H9 (cell line): Measurements from ENCODE around the gene ITGB3. TPM values are rescaled to one million over a fixed set of nuclear protein-coding genes. Genes with fewer than 3 reads are reported as not detected.

Experiments
- DNase-seq: peaks from one replicate; pipeline ENCODE4 v3.0.0-alpha.2; 2017
- H2AFZ ChIP-seq: one replicate; pipeline ENCODE4 v1.6.1; 2013; ENCODE audit warnings: mild to moderate bottlenecking, low read length, control low read depth, moderate library complexity
- H2AK5ac ChIP-seq: 2 replicates; pipeline ENCODE4 v1.6.1; 2013; ENCODE audit warnings: low read length, control low read depth, mixed read lengths; ENCODE audit not compliant: insufficient read length
- H2BK120ac ChIP-seq: one replicate; pipeline ENCODE4 v1.6.1; 2013; ENCODE audit warnings: low read depth, mild to moderate bottlenecking, low read length, control low read depth, inconsistent platforms; ENCODE audit not compliant: poor library complexity, severe bottlenecking
- H2BK12ac ChIP-seq: 2 replicates; pipeline ENCODE4 v1.6.1; 2013; ENCODE audit warnings: low read length, control low read depth, mixed read lengths, low read depth; ENCODE audit not compliant: insufficient read length
- H2BK15ac ChIP-seq: 2 replicates; pipeline ENCODE4 v1.6.1; 2013; ENCODE audit warnings: low read depth, low read length, control low read depth
- H2BK20ac ChIP-seq: one replicate; pipeline ENCODE4 v1.6.1; 2013; ENCODE audit warnings: low read depth, mild to moderate bottlenecking, low read length, control low read depth, inconsistent platforms; ENCODE audit not compliant: poor library complexity, severe bottlenecking
- H2BK5ac ChIP-seq: 2 replicates; pipeline ENCODE4 v1.6.1; 2013; ENCODE audit warnings: low read length, control low read depth, mixed read lengths; ENCODE audit not compliant: insufficient read length
- H3K14ac ChIP-seq: 2 replicates; pipeline ENCODE4 v1.6.1; 2013; ENCODE audit warnings: low read length, control low read depth; ENCODE audit not compliant: insufficient read depth
- H3K18ac ChIP-seq: 2 replicates; pipeline ENCODE4 v1.6.1; 2013; ENCODE audit warnings: low read depth, mild to moderate bottlenecking, mixed read lengths, low read length, control low read depth; ENCODE audit not compliant: insufficient read length
- H3K23ac ChIP-seq: 2 replicates; pipeline ENCODE4 v1.6.1; 2013; ENCODE audit warnings: low read length, control low read depth, mixed read lengths, low read depth; ENCODE audit not compliant: insufficient read length
- H3K23me2 ChIP-seq: 2 replicates; pipeline ENCODE4 v1.6.1; 2013; ENCODE audit warnings: low read depth, mild to moderate bottlenecking, mixed read lengths, low read length, control low read depth; ENCODE audit not compliant: insufficient read length, poor library complexity, severe bottlenecking
- H3K27ac ChIP-seq: 2 replicates; pipeline ENCODE4 v1.5.1; 2013; ENCODE audit warnings: low read length, control low read depth, mixed read lengths, low read depth; ENCODE audit not compliant: insufficient read length
- H3K27me3 ChIP-seq: 2 replicates; pipeline ENCODE4 v1.6.1; 2013; ENCODE audit warnings: low read length, control low read depth, inconsistent platforms; ENCODE audit not compliant: insufficient read depth
- H3K4ac ChIP-seq: 2 replicates; pipeline ENCODE4 v1.6.1; 2013; ENCODE audit warnings: low read depth, mild to moderate bottlenecking, control low read depth, inconsistent platforms, low read length, moderate library complexity
- H3K4me1 ChIP-seq: 2 replicates; pipeline ENCODE4 v1.6.1; 2013; ENCODE audit warnings: low read length, control low read depth, inconsistent platforms; ENCODE audit not compliant: insufficient read depth
- H3K4me2 ChIP-seq: 2 replicates; pipeline ENCODE4 v1.6.1; 2013; ENCODE audit warnings: low read length, control low read depth, mixed read lengths; ENCODE audit not compliant: insufficient read length, insufficient read depth
- H3K56ac ChIP-seq: 2 replicates; pipeline ENCODE4 v1.6.1; 2013; ENCODE audit warnings: low read depth, mild to moderate bottlenecking, mixed read lengths, low read length, control low read depth; ENCODE audit not compliant: insufficient read length
- H3K79me1 ChIP-seq: 2 replicates; pipeline ENCODE4 v1.6.1; 2013; ENCODE audit warnings: low read depth, mild to moderate bottlenecking, moderate library complexity, low read length, control low read depth, inconsistent platforms; ENCODE audit not compliant: insufficient read depth, poor library complexity, severe bottlenecking
- H3K79me2 ChIP-seq: 2 replicates; pipeline ENCODE4 v1.6.1; 2013; ENCODE audit warnings: low read length, control low read depth, inconsistent platforms; ENCODE audit not compliant: insufficient read depth
- H3K9ac ChIP-seq: 2 replicates; pipeline ENCODE4 v1.6.1; 2013; ENCODE audit warnings: low read length, control low read depth, mixed read lengths; ENCODE audit not compliant: insufficient read length; ENCODE audit errors: extremely low read depth
- H3K9me3 ChIP-seq: one replicate; pipeline ENCODE4 v1.6.1; 2013; ENCODE audit warnings: low read depth, low read length, inconsistent platforms; ENCODE audit not compliant: control insufficient read depth
- H3T11ph ChIP-seq: one replicate; pipeline ENCODE4 v1.6.1; 2013; ENCODE audit warnings: mild to moderate bottlenecking, low read length, control low read depth, inconsistent platforms
- H4K20me1 ChIP-seq: one replicate; pipeline ENCODE4 v1.6.1; 2013; ENCODE audit not compliant: control insufficient read depth, insufficient read length, insufficient read depth
- H4K5ac ChIP-seq: 2 replicates; pipeline ENCODE4 v1.6.1; 2013; ENCODE audit warnings: low read depth, mild to moderate bottlenecking, mixed read lengths, low read length, control low read depth; ENCODE audit not compliant: insufficient read length
- H4K8ac ChIP-seq: replicated peaks from 2 replicates; pipeline ENCODE4 v1.6.1; 2013; ENCODE audit warnings: low read length, control low read depth, mixed read lengths, low read depth; ENCODE audit not compliant: insufficient read length
- H4K91ac ChIP-seq: 2 replicates; pipeline ENCODE4 v1.6.1; 2013; ENCODE audit warnings: low read depth, mild to moderate bottlenecking, moderate library complexity, mixed read lengths, low read length, control low read depth; ENCODE audit not compliant: insufficient read length
- H3K27ac Mint-ChIP-seq, 3 experiments: 2 replicates in 2 of 3; 3 replicates in 1 of 3; pipeline ENCODE4 v1.8.0; 2020 to 2021; ENCODE audit warnings: mixed read lengths in 3 of 3, mild to moderate bottlenecking in 1 of 3, moderate library complexity in 1 of 3
- H3K27me3 Mint-ChIP-seq: 2 replicates; pipeline ENCODE4 v1.8.0; 2021; ENCODE audit warnings: low read depth, mild to moderate bottlenecking, moderate library complexity, mixed read lengths
- H3K36me3 Mint-ChIP-seq, 3 experiments: 2 replicates in 2 of 3; 3 replicates in 1 of 3; pipeline ENCODE4 v1.8.0; 2020 to 2021; ENCODE audit warnings: low read depth in 3 of 3, mixed read lengths in 3 of 3; ENCODE audit not compliant: insufficient read depth in 1 of 3
- H3K4me1 Mint-ChIP-seq, 2 experiments: 2 replicates each; pipeline ENCODE4 v1.8.0; 2020; ENCODE audit warnings: mixed read lengths in 2 of 2
- H3K4me3 Mint-ChIP-seq, 2 experiments: 2 replicates in 1 of 2; 3 replicates in 1 of 2; pipeline ENCODE4 v1.8.0; 2020 to 2021; ENCODE audit warnings: mild to moderate bottlenecking in 2 of 2, mixed read lengths in 2 of 2, moderate library complexity in 1 of 2
- H3K9me3 Mint-ChIP-seq, 2 experiments: 2 replicates in 1 of 2; 3 replicates in 1 of 2; pipeline ENCODE4 v1.8.0; 2020; ENCODE audit warnings: mild to moderate bottlenecking in 2 of 2, mixed read lengths in 2 of 2, moderate library complexity in 1 of 2
- WGBS: extraction: QIAGEN DNeasy Blood & Tissue Kit; methylation state at CpG from one replicate; pipeline ENCODE4 v1.1.7; 2013; ENCODE audit warnings: missing lambda C conversion rate, low lambda C conversion rate, mixed read lengths; ENCODE audit not compliant: insufficient read length; ENCODE audit errors: extremely low coverage; 5-methylcytosine and 5-hydroxymethylcytosine counted together
- total RNA-seq: library from RNA; stranded (reverse); gene quantifications from 2 replicates; pipeline ENCODE4 v1.2.1, GENCODE V29; 2021
- TF ChIP-seq, protein P1 (sequence below): fragments of 200-600 bp; sonication (generic); conservative IDR thresholded peaks from 3 replicates; pipeline ENCODE4 v1.8.0; 2021; ENCODE audit warnings: antibody characterized with exemption, mild to moderate bottlenecking

The ITGB3 gene
- total RNA-seq, 1 experiment from 2014 or later = not detected

- no CpG with 5 or more reads among the region's 6 CpGs for WGBS
- H2BK20ac ChIP-seq = no peak within 1 kb of the TSS
- H3K79me1 ChIP-seq = no peaks in the 10 kb centered on the region
- H3K23me2 ChIP-seq = no peaks in the 10 kb centered on the region
- H3K56ac ChIP-seq = no peak within 1 kb of the TSS
- H2BK15ac ChIP-seq = no peak within 1 kb of the TSS
- H4K91ac ChIP-seq = no peak within 1 kb of the TSS
- no peak within 1 kb of the TSS for H2BK12ac ChIP-seq
- H3K4me3 Mint-ChIP-seq = no peak within 1 kb of the TSS
- H2AK5ac ChIP-seq = no peak within 1 kb of the TSS
- no peaks in the 10 kb centered on the region for H3K79me2 ChIP-seq
- H3K4me2 ChIP-seq = no peak within 1 kb of the TSS
- H3K9me3 Mint-ChIP-seq = no peaks in the 10 kb centered on the region
- peaks cover 1% of the 10 kb centered on the region for H3K27me3 Mint-ChIP-seq
- no peaks in the 10 kb centered on the region for H3K9me3 ChIP-seq
- no peak within 1 kb of the TSS for H2BK5ac ChIP-seq
- DNase-seq = no peak
- H2AFZ ChIP-seq = no peak within 1 kb of the TSS
- no peak within 1 kb of the TSS for H2BK120ac ChIP-seq
- H3K27ac Mint-ChIP-seq = no peak within 1 kb of the TSS
- H3K36me3 Mint-ChIP-seq = no peaks in the 10 kb centered on the region
- no peak within 1 kb of the TSS for H3K14ac ChIP-seq
- peaks cover 10% of the 10 kb centered on the region for H3K4me1 ChIP-seq
- H3K27me3 ChIP-seq = no peaks in the 10 kb centered on the region; the same call in 1 of the 2 replicates
- TF ChIP-seq, protein P1, sequence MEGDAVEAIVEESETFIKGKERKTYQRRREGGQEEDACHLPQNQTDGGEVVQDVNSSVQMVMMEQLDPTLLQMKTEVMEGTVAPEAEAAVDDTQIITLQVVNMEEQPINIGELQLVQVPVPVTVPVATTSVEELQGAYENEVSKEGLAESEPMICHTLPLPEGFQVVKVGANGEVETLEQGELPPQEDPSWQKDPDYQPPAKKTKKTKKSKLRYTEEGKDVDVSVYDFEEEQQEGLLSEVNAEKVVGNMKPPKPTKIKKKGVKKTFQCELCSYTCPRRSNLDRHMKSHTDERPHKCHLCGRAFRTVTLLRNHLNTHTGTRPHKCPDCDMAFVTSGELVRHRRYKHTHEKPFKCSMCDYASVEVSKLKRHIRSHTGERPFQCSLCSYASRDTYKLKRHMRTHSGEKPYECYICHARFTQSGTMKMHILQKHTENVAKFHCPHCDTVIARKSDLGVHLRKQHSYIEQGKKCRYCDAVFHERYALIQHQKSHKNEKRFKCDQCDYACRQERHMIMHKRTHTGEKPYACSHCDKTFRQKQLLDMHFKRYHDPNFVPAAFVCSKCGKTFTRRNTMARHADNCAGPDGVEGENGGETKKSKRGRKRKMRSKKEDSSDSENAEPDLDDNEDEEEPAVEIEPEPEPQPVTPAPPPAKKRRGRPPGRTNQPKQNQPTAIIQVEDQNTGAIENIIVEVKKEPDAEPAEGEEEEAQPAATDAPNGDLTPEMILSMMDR = no peak
- H3K18ac ChIP-seq = no peak within 1 kb of the TSS
- no peak within 1 kb of the TSS for H4K8ac ChIP-seq
- H4K20me1 ChIP-seq = no peaks in the 10 kb centered on the region
- H4K5ac ChIP-seq = no peak within 1 kb of the TSS
- H3T11ph ChIP-seq = no peak within 1 kb of the TSS
- no peak within 1 kb of the TSS for H3K4ac ChIP-seq
- no peak within 1 kb of the TSS for H3K9ac ChIP-seq
- no peak within 1 kb of the TSS for H3K27ac ChIP-seq
- H3K23ac ChIP-seq = no peak within 1 kb of the TSS
- H3K4me1 Mint-ChIP-seq = peaks cover 21 to 28% of the 10 kb centered on the region in 2 experiments
Measured at GRCh38 chr17:47208744-47209488, 44.7 kb upstream of the ITGB3 start, which contains the start of gene MYL4. Gene MYL4, plus strand, starts transcription at chr17:47209348. Its CDS starts 75 bp downstream, at chr17:47209423.
